Measurements from ENCODE around the gene PADI3.

Gene PADI3

DNA sequence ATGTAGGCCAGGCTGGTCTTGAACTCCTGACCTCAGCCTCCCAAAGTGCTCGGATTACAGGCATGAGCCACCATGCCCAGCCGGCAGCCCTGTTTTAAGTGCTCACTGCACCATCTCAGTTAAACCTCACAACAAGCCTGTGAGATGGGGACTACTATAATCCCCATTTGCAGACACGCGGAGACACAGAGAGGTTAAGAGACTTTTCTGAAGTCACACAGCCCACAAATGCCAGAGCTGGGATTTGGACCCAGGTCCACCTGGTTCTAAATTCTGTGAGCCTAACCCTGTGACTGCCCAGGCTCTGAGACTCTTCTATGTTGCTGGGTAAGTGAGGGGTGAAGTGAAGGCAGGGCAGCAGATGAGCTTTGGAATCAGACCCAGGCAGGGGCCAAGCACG lies 37.5 kb upstream of the PADI3 start:
- Histone ChIP-seq H3K4me3 (replicated peaks; ENCODE audit: insufficient read depth, low read length) (no peak overlapping the region), H3K27me3 (ENCODE audit: insufficient read depth, poor library complexity, severe bottlenecking) (no peaks in the 10 kb centered on the region), H3K27ac (replicated peaks) (no peak overlapping the region)
- TF ChIP-seq, protein P1, sequence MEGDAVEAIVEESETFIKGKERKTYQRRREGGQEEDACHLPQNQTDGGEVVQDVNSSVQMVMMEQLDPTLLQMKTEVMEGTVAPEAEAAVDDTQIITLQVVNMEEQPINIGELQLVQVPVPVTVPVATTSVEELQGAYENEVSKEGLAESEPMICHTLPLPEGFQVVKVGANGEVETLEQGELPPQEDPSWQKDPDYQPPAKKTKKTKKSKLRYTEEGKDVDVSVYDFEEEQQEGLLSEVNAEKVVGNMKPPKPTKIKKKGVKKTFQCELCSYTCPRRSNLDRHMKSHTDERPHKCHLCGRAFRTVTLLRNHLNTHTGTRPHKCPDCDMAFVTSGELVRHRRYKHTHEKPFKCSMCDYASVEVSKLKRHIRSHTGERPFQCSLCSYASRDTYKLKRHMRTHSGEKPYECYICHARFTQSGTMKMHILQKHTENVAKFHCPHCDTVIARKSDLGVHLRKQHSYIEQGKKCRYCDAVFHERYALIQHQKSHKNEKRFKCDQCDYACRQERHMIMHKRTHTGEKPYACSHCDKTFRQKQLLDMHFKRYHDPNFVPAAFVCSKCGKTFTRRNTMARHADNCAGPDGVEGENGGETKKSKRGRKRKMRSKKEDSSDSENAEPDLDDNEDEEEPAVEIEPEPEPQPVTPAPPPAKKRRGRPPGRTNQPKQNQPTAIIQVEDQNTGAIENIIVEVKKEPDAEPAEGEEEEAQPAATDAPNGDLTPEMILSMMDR (IDR thresholded peaks at IDR 0.05; ENCODE audit: insufficient read depth, low read length): no peak
- TF ChIP-seq, protein P2, sequence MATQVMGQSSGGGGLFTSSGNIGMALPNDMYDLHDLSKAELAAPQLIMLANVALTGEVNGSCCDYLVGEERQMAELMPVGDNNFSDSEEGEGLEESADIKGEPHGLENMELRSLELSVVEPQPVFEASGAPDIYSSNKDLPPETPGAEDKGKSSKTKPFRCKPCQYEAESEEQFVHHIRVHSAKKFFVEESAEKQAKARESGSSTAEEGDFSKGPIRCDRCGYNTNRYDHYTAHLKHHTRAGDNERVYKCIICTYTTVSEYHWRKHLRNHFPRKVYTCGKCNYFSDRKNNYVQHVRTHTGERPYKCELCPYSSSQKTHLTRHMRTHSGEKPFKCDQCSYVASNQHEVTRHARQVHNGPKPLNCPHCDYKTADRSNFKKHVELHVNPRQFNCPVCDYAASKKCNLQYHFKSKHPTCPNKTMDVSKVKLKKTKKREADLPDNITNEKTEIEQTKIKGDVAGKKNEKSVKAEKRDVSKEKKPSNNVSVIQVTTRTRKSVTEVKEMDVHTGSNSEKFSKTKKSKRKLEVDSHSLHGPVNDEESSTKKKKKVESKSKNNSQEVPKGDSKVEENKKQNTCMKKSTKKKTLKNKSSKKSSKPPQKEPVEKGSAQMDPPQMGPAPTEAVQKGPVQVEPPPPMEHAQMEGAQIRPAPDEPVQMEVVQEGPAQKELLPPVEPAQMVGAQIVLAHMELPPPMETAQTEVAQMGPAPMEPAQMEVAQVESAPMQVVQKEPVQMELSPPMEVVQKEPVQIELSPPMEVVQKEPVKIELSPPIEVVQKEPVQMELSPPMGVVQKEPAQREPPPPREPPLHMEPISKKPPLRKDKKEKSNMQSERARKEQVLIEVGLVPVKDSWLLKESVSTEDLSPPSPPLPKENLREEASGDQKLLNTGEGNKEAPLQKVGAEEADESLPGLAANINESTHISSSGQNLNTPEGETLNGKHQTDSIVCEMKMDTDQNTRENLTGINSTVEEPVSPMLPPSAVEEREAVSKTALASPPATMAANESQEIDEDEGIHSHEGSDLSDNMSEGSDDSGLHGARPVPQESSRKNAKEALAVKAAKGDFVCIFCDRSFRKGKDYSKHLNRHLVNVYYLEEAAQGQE (IDR thresholded peaks at IDR 0.05; ENCODE audit: insufficient replicate concordance, low read depth): no peak
- TF ChIP-seq POLR2AphosphoS5 (IDR thresholded peaks at IDR 0.05; ENCODE audit: low read depth) (no peak), SPI1 (IDR thresholded peaks at IDR 0.05; ENCODE audit: borderline replicate concordance, low read depth) (no peak), GABPA (IDR thresholded peaks at IDR 0.05; ENCODE audit: low read depth) (no peak)
- DNase-seq (ENCODE audit: low read depth in 1 of 2, low spot score in 1 of 2): no peak

DNA sequence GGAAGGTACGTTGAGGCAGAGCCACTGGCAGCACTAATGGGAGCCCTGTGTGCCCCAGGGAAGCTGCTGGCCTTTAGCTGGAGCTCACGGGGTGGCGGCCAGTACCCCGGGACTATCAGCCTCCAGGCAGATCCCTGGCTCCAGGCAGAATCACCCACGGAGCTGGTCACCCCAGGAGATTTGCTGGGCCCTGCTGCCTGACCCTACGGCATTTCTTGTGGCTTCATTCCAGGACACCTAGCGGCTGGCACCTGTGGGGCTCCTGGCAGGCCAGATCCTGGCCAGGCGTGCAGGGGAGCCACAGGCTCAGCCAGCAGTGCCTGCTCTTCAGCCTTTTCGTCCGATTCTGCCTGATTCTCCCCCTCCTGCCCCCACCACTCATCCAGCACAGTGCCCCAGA lies 36.9 kb upstream of the PADI3 start:
- Histone ChIP-seq H3K27ac (replicated peaks) (no peak overlapping the region), H3K27me3 (ENCODE audit: insufficient read depth, poor library complexity, severe bottlenecking) (no peaks in the 10 kb centered on the region), H3K4me3 (replicated peaks; ENCODE audit: insufficient read depth, low read length) (no peak overlapping the region)
- DNase-seq (ENCODE audit: low read depth in 1 of 2, low spot score in 1 of 2): no peak
- no peak for TF ChIP-seq GABPA (IDR thresholded peaks at IDR 0.05; ENCODE audit: low read depth)
- TF ChIP-seq SPI1 (IDR thresholded peaks at IDR 0.05; ENCODE audit: borderline replicate concordance, low read depth): no peak

DNA sequence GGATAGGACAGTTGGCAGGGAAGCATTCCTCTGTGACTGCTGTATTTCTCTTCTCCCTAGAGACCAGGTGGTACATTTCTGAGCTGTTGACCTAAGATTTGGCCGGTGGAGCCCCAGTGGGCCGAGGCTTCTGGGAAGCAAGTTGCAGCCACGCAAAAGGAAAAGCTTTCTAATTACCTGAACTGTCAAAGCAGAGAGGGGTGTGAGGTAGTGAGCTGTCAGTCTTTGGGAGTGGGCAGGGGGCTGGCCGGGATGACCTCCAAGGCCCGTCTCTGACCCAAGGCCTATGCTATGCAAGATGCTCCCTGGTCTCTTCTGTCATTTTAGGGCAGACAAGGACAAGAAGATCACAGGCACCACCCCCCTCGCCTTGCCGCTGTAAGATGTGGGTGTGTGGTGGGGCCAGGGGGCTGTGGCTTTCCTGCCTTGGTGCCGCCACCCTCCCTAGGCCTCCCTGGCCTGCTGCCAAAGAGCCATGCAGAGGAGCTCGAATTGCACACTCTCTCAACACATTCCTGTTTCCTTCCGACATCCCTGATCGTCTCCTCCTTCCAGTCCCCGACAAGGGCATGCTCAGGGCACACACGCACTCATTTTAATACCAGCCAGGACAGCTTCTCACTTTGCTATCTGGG lies 36.3 kb upstream of the PADI3 start:
- TF ChIP-seq, protein P2 (IDR thresholded peaks at IDR 0.05; ENCODE audit: insufficient replicate concordance, low read depth): no peak
- TF ChIP-seq, protein P1 (IDR thresholded peaks at IDR 0.05; ENCODE audit: insufficient read depth, low read length): no peak
- TF ChIP-seq SPI1 (IDR thresholded peaks at IDR 0.05; ENCODE audit: borderline replicate concordance, low read depth) (no peak), POLR2AphosphoS5 (IDR thresholded peaks at IDR 0.05; ENCODE audit: low read depth) (peak; percentile 96), GABPA (IDR thresholded peaks at IDR 0.05; ENCODE audit: low read depth) (no peak)
- H3K4me3 ChIP-seq (replicated peaks; ENCODE audit: insufficient read depth, low read length): no peak overlapping the region
- H3K27me3 ChIP-seq (ENCODE audit: insufficient read depth, poor library complexity, severe bottlenecking): no peaks in the 10 kb centered on the region
- no peak overlapping the region for H3K27ac ChIP-seq (replicated peaks)
- DNase-seq (ENCODE audit: low read depth in 1 of 2, low spot score in 1 of 2): peak; percentile 63 to 82

DNA sequence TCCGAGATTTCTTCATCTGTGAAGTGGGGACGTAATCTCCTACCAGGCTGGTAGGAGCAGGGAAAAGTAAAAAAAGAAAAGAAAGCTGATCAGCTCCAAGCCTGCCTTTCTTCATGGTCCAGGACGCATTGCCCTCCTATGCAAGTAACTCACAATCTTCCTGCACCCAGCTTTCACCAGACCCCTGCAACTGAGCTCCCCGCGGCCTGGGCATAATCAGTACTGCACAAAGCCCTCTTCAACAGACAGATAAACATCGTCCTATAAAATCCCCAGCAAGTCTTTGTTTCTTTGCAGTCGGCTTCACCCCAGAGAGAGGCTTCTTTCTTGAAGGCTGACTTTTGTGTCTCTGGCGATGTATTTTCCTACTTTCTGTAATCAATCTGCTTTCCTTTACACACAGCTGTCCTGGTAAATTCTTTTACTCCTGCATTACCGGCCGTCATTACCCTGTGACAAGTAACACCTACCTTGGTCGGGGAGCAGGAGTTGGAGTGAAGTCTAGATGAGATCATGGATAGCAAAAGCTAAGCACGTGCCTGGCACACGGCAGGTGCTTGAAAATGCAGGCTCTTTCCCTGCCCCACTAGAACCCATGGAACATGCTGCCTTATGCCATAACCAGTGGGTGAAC lies 35.6 kb upstream of the PADI3 start:
- Histone ChIP-seq H3K27ac (replicated peaks) (no peak overlapping the region), H3K27me3 (ENCODE audit: insufficient read depth, poor library complexity, severe bottlenecking) (no peaks in the 10 kb centered on the region), H3K4me3 (replicated peaks; ENCODE audit: insufficient read depth, low read length) (no peak overlapping the region)
- DNase-seq (ENCODE audit: low read depth in 1 of 2, low spot score in 1 of 2): peak in 1 of 2 experiments; percentile 17
- TF ChIP-seq, protein P1 (IDR thresholded peaks at IDR 0.05; ENCODE audit: insufficient read depth, low read length): no peak
- TF ChIP-seq, protein P2 (IDR thresholded peaks at IDR 0.05; ENCODE audit: insufficient replicate concordance, low read depth): no peak
- TF ChIP-seq POLR2AphosphoS5 (IDR thresholded peaks at IDR 0.05; ENCODE audit: low read depth) (no peak), GABPA (IDR thresholded peaks at IDR 0.05; ENCODE audit: low read depth) (no peak), SPI1 (IDR thresholded peaks at IDR 0.05; ENCODE audit: borderline replicate concordance, low read depth) (no peak)
